HepG2 (cell line): ENCODE data around the gene COPS7A.

Experiments used
- EHMT2 ChIP-seq: fragments of 200-600 bp; sonication (generic); IDR thresholded peaks from 2 replicates; pipeline ENCODE4 v1.7.0; 2017; ENCODE audit warnings: antibody characterized with exemption, low read depth, low read length, borderline replicate concordance
- SMC3 ChIP-seq: IDR thresholded peaks from 2 replicates; pipeline ENCODE4 v1.6.1; 2011; ENCODE audit warnings: low read length, improper control_type of control experiment
- ZEB1 ChIP-seq: IDR thresholded peaks from 2 replicates; pipeline ENCODE4 v1.6.1; 2012; ENCODE audit warnings: mild to moderate bottlenecking, low read depth, inconsistent platforms; ENCODE audit not compliant: insufficient replicate concordance
- ZNF619 ChIP-seq: sonication (generic); formaldehyde crosslinking; IDR thresholded peaks from 2 replicates; pipeline ENCODE4 v1.4.0; 2020; ENCODE audit warnings: mild to moderate bottlenecking, missing genetic modification reagents
- TF ChIP-seq, protein P1 (sequence below): sonication (generic); formaldehyde crosslinking; IDR thresholded peaks from 2 replicates; pipeline ENCODE4 v1.8.0; 2022; ENCODE audit warnings: mild to moderate bottlenecking, missing genetic modification reagents, borderline replicate concordance
- TF ChIP-seq, protein P2 (sequence below): sonication (generic); formaldehyde crosslinking; IDR thresholded peaks from 2 replicates; pipeline ENCODE4 v1.4.0; 2020; ENCODE audit warnings: missing genetic modification reagents, mild to moderate bottlenecking, borderline replicate concordance
- TF ChIP-seq, protein P3 (sequence below): sonication (generic); formaldehyde crosslinking; IDR thresholded peaks from 2 replicates; pipeline ENCODE4 v1.4.0; 2020; ENCODE audit warnings: missing genetic modification reagents, borderline replicate concordance

DNA sequence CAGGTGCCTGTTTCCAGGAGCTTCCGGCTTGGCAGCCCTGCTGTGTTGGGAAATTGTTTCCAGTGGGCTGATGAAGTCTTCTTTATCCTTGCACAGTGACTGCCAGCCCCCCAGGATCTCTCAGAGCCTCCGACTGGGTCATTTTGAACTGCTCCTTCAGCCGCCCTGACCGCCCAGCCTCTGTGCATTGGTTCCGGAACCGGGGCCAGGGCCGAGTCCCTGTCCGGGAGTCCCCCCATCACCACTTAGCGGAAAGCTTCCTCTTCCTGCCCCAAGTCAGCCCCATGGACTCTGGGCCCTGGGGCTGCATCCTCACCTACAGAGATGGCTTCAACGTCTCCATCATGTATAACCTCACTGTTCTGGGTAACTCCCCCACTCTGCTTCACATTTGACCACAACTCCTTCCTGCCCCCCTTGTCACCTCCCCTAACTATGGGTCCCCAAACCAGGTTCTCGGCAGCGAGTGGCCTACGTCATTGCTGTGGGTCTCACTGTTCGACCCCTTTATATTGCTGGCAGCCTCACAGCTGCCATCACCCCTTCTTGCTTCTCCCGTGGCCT, 50.7 kb downstream of the COPS7A start:
- no peak for TF ChIP-seq EHMT2
- TF ChIP-seq SMC3 = no peak
- TF ChIP-seq, protein P1, sequence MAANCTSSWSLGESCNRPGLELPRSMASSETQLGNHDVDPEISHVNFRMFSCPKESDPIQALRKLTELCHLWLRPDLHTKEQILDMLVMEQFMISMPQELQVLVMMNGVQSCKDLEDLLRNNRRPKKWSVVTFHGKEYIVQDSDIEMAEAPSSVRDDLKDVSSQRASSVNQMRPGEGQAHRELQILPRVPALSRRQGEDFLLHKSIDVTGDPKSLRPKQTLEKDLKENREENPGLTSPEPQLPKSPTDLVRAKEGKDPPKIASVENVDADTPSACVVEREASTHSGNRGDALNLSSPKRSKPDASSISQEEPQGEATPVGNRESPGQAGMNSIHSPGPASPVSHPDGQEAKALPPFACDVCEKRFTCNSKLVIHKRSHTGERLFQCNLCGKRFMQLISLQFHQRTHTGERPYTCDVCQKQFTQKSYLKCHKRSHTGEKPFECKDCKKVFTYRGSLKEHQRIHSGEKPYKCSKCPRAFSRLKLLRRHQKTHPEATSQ (CRISPR knock-in tag) = no peak
- TF ChIP-seq ZNF619 (CRISPR knock-in tag) = no peak
- TF ChIP-seq, protein P2, sequence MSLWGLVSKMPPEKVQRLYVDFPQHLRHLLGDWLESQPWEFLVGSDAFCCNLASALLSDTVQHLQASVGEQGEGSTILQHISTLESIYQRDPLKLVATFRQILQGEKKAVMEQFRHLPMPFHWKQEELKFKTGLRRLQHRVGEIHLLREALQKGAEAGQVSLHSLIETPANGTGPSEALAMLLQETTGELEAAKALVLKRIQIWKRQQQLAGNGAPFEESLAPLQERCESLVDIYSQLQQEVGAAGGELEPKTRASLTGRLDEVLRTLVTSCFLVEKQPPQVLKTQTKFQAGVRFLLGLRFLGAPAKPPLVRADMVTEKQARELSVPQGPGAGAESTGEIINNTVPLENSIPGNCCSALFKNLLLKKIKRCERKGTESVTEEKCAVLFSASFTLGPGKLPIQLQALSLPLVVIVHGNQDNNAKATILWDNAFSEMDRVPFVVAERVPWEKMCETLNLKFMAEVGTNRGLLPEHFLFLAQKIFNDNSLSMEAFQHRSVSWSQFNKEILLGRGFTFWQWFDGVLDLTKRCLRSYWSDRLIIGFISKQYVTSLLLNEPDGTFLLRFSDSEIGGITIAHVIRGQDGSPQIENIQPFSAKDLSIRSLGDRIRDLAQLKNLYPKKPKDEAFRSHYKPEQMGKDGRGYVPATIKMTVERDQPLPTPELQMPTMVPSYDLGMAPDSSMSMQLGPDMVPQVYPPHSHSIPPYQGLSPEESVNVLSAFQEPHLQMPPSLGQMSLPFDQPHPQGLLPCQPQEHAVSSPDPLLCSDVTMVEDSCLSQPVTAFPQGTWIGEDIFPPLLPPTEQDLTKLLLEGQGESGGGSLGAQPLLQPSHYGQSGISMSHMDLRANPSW (CRISPR knock-in tag) = no peak
- TF ChIP-seq ZEB1 = no peak
- TF ChIP-seq, protein P3, sequence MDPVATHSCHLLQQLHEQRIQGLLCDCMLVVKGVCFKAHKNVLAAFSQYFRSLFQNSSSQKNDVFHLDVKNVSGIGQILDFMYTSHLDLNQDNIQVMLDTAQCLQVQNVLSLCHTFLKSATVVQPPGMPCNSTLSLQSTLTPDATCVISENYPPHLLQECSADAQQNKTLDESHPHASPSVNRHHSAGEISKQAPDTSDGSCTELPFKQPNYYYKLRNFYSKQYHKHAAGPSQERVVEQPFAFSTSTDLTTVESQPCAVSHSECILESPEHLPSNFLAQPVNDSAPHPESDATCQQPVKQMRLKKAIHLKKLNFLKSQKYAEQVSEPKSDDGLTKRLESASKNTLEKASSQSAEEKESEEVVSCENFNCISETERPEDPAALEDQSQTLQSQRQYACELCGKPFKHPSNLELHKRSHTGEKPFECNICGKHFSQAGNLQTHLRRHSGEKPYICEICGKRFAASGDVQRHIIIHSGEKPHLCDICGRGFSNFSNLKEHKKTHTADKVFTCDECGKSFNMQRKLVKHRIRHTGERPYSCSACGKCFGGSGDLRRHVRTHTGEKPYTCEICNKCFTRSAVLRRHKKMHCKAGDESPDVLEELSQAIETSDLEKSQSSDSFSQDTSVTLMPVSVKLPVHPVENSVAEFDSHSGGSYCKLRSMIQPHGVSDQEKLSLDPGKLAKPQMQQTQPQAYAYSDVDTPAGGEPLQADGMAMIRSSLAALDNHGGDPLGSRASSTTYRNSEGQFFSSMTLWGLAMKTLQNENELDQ = no peak
